IMR-90 (cell line): ENCODE measurements around the gene CIBAR2. TPM values are rescaled to one million over a fixed set of nuclear protein-coding genes. Genes with fewer than 3 reads are reported as not detected.
A peak's percentile ranks its signal among the peaks of the same experiment; 100 is the strongest.

Experiments
- ATAC-seq: fragments of 200-7000 bp; cut with Tn5 transposase; 2 replicates; pipeline ENCODE4 v1.9.1; 2020; ENCODE audit warnings: low read depth, mild to moderate bottlenecking, moderate library complexity
- BruUV-seq: library from RNA; stranded (reverse); fragments of 400-500 nt; replicated peaks from 2 replicates; lab custom pipeline; 2021; lab: Mats Ljungman, UMichigan
- CTCF ChIA-PET: fragments of 300-600 bp; formaldehyde crosslinking; extraction: SDS; loops from one replicate; lab custom pipeline; 2021; ENCODE audit warnings: antibody characterized with exemption; lab: Yijun Ruan, JAX
- POLR2A ChIA-PET: fragments of 300-600 bp; sonication (Branson Sonifier 250); formaldehyde crosslinking; loops from one replicate; lab custom pipeline; 2022; ENCODE audit warnings: antibody characterized with exemption; ENCODE audit not compliant: unreplicated experiment; lab: Charles Lee
- DNase-seq: peaks from one replicate; pipeline ENCODE4 v3.0.0; 2013
- H2AFZ ChIP-seq: replicated peaks from 2 replicates; pipeline ENCODE3; 2013; ENCODE audit warnings: low read length, mild to moderate bottlenecking; ENCODE audit not compliant: poor library complexity
- H2AK5ac ChIP-seq: 2 replicates; pipeline ENCODE4 v1.6.1; 2013; ENCODE audit warnings: low read depth, low read length, inconsistent platforms
- H2AK9ac ChIP-seq: replicated peaks from 2 replicates; pipeline ENCODE3; 2013; ENCODE audit warnings: mild to moderate bottlenecking, low read depth, low read length, moderate library complexity; ENCODE audit not compliant: poor library complexity
- H2BK120ac ChIP-seq: 2 replicates; pipeline ENCODE4 v1.6.1; 2013; ENCODE audit warnings: low read depth, low read length, inconsistent platforms
- H2BK15ac ChIP-seq: 3 replicates; pipeline ENCODE4 v1.6.1; 2013; ENCODE audit warnings: low read depth, low read length, inconsistent platforms
- H2BK20ac ChIP-seq: 2 replicates; pipeline ENCODE4 v1.6.1; 2013; ENCODE audit warnings: low read depth, mild to moderate bottlenecking, inconsistent platforms, low read length, moderate library complexity
- H2BK5ac ChIP-seq: 2 replicates; pipeline ENCODE4 v1.6.1; 2013; ENCODE audit warnings: mild to moderate bottlenecking, low read depth, low read length, inconsistent platforms; ENCODE audit not compliant: poor library complexity, severe bottlenecking
- H3K14ac ChIP-seq: replicated peaks from 2 replicates; pipeline ENCODE4 v1.6.1; 2013; ENCODE audit warnings: low read depth, low read length, inconsistent platforms
- H3K18ac ChIP-seq: 2 replicates; pipeline ENCODE4 v1.6.1; 2013; ENCODE audit warnings: low read depth, low read length, control low read depth
- H3K23ac ChIP-seq: 2 replicates; pipeline ENCODE4 v1.6.1; 2013; ENCODE audit warnings: low read depth, low read length, inconsistent platforms
- H3K27ac ChIP-seq: 2 replicates; pipeline ENCODE4 v1.5.1; 2013; ENCODE audit warnings: mild to moderate bottlenecking, control low read depth, low read length; ENCODE audit not compliant: insufficient read depth
- H3K27me3 ChIP-seq: 2 replicates; pipeline ENCODE4 v1.6.1; 2013; ENCODE audit warnings: low read length; ENCODE audit not compliant: control insufficient read depth, insufficient read depth
- H3K36me3 ChIP-seq: 2 replicates; pipeline ENCODE4 v1.6.1; 2013; ENCODE audit warnings: low read length, mixed read lengths; ENCODE audit not compliant: control insufficient read depth, insufficient read depth
- H3K4ac ChIP-seq: 2 replicates; pipeline ENCODE4 v1.6.1; 2013; ENCODE audit warnings: low read depth, low read length, inconsistent platforms
- H3K4me1 ChIP-seq: 2 replicates; pipeline ENCODE4 v1.6.1; 2013; ENCODE audit warnings: low read length, mixed read lengths; ENCODE audit not compliant: control insufficient read depth, insufficient read depth
- H3K4me2 ChIP-seq: 2 replicates; pipeline ENCODE4 v1.6.1; 2013; ENCODE audit warnings: low read depth, mild to moderate bottlenecking, control low read depth, low read length, moderate library complexity
- H3K4me3 ChIP-seq: 2 replicates; pipeline ENCODE4 v1.5.1; 2013; ENCODE audit warnings: low read depth, mild to moderate bottlenecking, control low read depth, low read length, moderate library complexity; ENCODE audit not compliant: insufficient read depth
- H3K56ac ChIP-seq: 2 replicates; pipeline ENCODE4 v1.6.1; 2013; ENCODE audit warnings: low read length, inconsistent platforms; ENCODE audit not compliant: insufficient read depth; ENCODE audit errors: extremely low read depth
- H3K79me1 ChIP-seq, 2 experiments: 2 replicates each; pipeline ENCODE4 v1.6.1; 2013; ENCODE audit warnings: low read length in 2 of 2, inconsistent platforms in 1 of 2, low read depth in 1 of 2
- H3K9ac ChIP-seq: 2 replicates; pipeline ENCODE4 v1.6.1; 2013; ENCODE audit warnings: low read depth, low read length, control low read depth
- H3K9me1 ChIP-seq: 2 replicates; pipeline ENCODE4 v1.6.1; 2013; ENCODE audit warnings: low read length, inconsistent platforms; ENCODE audit not compliant: insufficient read depth
- H3K9me3 ChIP-seq: 2 replicates; pipeline ENCODE4 v1.6.1; 2013; ENCODE audit warnings: low read length; ENCODE audit not compliant: control insufficient read depth, insufficient read depth
- H4K20me1 ChIP-seq: 2 replicates; pipeline ENCODE4 v1.6.1; 2013; ENCODE audit warnings: low read length, inconsistent platforms; ENCODE audit not compliant: insufficient read depth
- H4K5ac ChIP-seq: 2 replicates; pipeline ENCODE4 v1.6.1; 2013; ENCODE audit warnings: mild to moderate bottlenecking, low read depth, low read length, control low read depth
- H4K8ac ChIP-seq, 2 experiments: 2 replicates each; pipeline ENCODE4 v1.6.1; 2013; ENCODE audit warnings: low read depth in 2 of 2, low read length in 2 of 2, control low read depth in 1 of 2, inconsistent platforms in 1 of 2
- H4K91ac ChIP-seq: 2 replicates; pipeline ENCODE4 v1.6.1; 2013; ENCODE audit warnings: low read depth, low read length, inconsistent platforms; ENCODE audit not compliant: insufficient read depth
- BHLHE40 ChIP-seq: fragments of 150-350 bp; IDR thresholded peaks from 2 replicates; pipeline ENCODE4 v1.6.1; 2016; ENCODE audit warnings: mild to moderate bottlenecking, low read depth, low read length
- CHD1 ChIP-seq: IDR thresholded peaks from 2 replicates; pipeline ENCODE4 v1.6.1; 2012; ENCODE audit warnings: low read depth, low read length, improper control_type of control experiment
- ELK1 ChIP-seq: fragments of 150-350 bp; IDR thresholded peaks from 2 replicates; pipeline ENCODE4 v1.6.1; 2016; ENCODE audit warnings: low read depth, mild to moderate bottlenecking, low read length, moderate library complexity, borderline replicate concordance
- FOS ChIP-seq: fragments of 150-350 bp; IDR thresholded peaks from 2 replicates; pipeline ENCODE4 v1.6.1; 2016; ENCODE audit warnings: low read depth, low read length
- MAZ ChIP-seq: IDR thresholded peaks from 2 replicates; pipeline ENCODE4 v1.6.1; 2012; ENCODE audit warnings: low read depth, mild to moderate bottlenecking, low read length, improper control_type of control experiment, moderate library complexity, borderline replicate concordance
- NFE2L2 ChIP-seq: fragments of 150-350 bp; IDR thresholded peaks from 2 replicates; pipeline ENCODE4 v1.6.1; 2016; ENCODE audit warnings: low read depth, mild to moderate bottlenecking, low read length
- POLR2A ChIP-seq: IDR thresholded peaks from 2 replicates; pipeline ENCODE4 v1.6.1; 2012; ENCODE audit warnings: mild to moderate bottlenecking, low read depth, low read length
- RCOR1 ChIP-seq: IDR thresholded peaks from 2 replicates; pipeline ENCODE4 v1.6.1; 2012; ENCODE audit warnings: mild to moderate bottlenecking, low read length, improper control_type of control experiment; ENCODE audit not compliant: insufficient replicate concordance
- RFX5 ChIP-seq: IDR thresholded peaks from 2 replicates; pipeline ENCODE4 v1.8.0; 2012; ENCODE audit warnings: low read depth, mild to moderate bottlenecking, low read length, moderate library complexity
- SMC3 ChIP-seq: fragments of 150-350 bp; IDR thresholded peaks from 2 replicates; pipeline ENCODE4 v1.6.1; 2016; ENCODE audit warnings: low read depth, mild to moderate bottlenecking, antibody characterized with exemption, low read length, moderate library complexity
- WGBS, 2 experiments: methylation state at CpG; one replicate each; pipeline versions ENCODE4 v1.1.5 to v1.1.7; 2013; ENCODE audit warnings: missing lambda C conversion rate in 2 of 2; ENCODE audit not compliant: insufficient read length in 1 of 2; ENCODE audit errors: extremely low coverage in 2 of 2; 5-methylcytosine and 5-hydroxymethylcytosine counted together
- dilution Hi-C: fragments of 300-500 bp; cut with HindIII; formaldehyde crosslinking; loops from one replicate; pipeline ENCODE4 v1.14.3; 2018; ENCODE audit warnings: low sequenced_read_pairs; ENCODE audit not compliant: unreplicated experiment
- in situ Hi-C: fragments of 300-500 bp; cut with MboI; formaldehyde crosslinking; loops from 3 replicates; pipeline ENCODE4 v1.14.3; 2019; ENCODE audit warnings: low sequenced_read_pairs, inconsistent platforms, mixed read lengths
- intact Hi-C: fragments of 100-400 bp; cut with micrococcal nuclease; formaldehyde crosslinking; loops from 2 replicates; pipeline ENCODE4 v1.10.0; 2022
- polyA plus RNA-seq, 3 experiments: library from polyadenylated mRNA; depleted of rRNA; stranded (reverse); fragments of >200 nt; gene quantifications; 2 replicates each; pipeline ENCODE4 v1.2.3, GENCODE V29; 2012; ENCODE audit warnings: low replicate concordance in 1 of 3
- total RNA-seq: library from RNA; depleted of rRNA; stranded (reverse); fragments of >200 nt; gene quantifications from 2 replicates; pipeline ENCODE4 v1.2.3, GENCODE V29; 2012
- TF ChIP-seq, protein P1 (sequence below): fragments of 150-350 bp; IDR thresholded peaks from 2 replicates; pipeline ENCODE4 v1.6.1; 2017; ENCODE audit warnings: mild to moderate bottlenecking, antibody characterized with exemption, low read length, low read depth
- TF ChIP-seq, protein P2 (sequence below): conservative IDR thresholded peaks from 2 replicates; pipeline ENCODE4 v1.5.1; 2012; ENCODE audit warnings: mild to moderate bottlenecking, low read depth, low read length, improper control_type of control experiment

Gene CIBAR2
- total and polyA plus RNA-seq, 2 of the 4 experiments (the other 2 are of a cell fraction) = 0.18 to 0.24 TPM

- no peak overlapping the region for H4K5ac ChIP-seq
- in situ Hi-C loops (no loop called here), intact Hi-C loops (no loop called here), dilution Hi-C loops (no loop called here)
- no peak overlapping the region for H3K14ac ChIP-seq
- WGBS, 2 experiments = 91% methylated on average over 7 of the region's 7 CpGs; no CpG with 5 or more reads in 1 of the 2 experiments
- no peak overlapping the region for H3K4me2 ChIP-seq
- H2AK5ac ChIP-seq = no peak overlapping the region
- no peak overlapping the region for H3K4me3 ChIP-seq
- H3K9me1 ChIP-seq = peaks cover 3% of the 10 kb centered on the region; the same call in 1 of the 2 replicates
- no peaks in the 10 kb centered on the region for H3K9me3 ChIP-seq
- no peak overlapping the region for H3K9ac ChIP-seq
- ChIA-PET CTCF (no interaction called here), POLR2A (no interaction called here)
- H2BK15ac ChIP-seq = no peak overlapping the region
- H3K56ac ChIP-seq = no peak overlapping the region
- TF ChIP-seq, protein P1, sequence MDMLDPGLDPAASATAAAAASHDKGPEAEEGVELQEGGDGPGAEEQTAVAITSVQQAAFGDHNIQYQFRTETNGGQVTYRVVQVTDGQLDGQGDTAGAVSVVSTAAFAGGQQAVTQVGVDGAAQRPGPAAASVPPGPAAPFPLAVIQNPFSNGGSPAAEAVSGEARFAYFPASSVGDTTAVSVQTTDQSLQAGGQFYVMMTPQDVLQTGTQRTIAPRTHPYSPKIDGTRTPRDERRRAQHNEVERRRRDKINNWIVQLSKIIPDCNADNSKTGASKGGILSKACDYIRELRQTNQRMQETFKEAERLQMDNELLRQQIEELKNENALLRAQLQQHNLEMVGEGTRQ = no peak
- no peak for TF ChIP-seq SMC3
- no peak for TF ChIP-seq BHLHE40
- TF ChIP-seq ELK1 = no peak
- no peak for TF ChIP-seq CHD1
- TF ChIP-seq POLR2A = no peak
- TF ChIP-seq RCOR1 = no peak
- TF ChIP-seq MAZ = no peak
- no peak for TF ChIP-seq FOS
- TF ChIP-seq NFE2L2 = no peak
- TF ChIP-seq, protein P2, sequence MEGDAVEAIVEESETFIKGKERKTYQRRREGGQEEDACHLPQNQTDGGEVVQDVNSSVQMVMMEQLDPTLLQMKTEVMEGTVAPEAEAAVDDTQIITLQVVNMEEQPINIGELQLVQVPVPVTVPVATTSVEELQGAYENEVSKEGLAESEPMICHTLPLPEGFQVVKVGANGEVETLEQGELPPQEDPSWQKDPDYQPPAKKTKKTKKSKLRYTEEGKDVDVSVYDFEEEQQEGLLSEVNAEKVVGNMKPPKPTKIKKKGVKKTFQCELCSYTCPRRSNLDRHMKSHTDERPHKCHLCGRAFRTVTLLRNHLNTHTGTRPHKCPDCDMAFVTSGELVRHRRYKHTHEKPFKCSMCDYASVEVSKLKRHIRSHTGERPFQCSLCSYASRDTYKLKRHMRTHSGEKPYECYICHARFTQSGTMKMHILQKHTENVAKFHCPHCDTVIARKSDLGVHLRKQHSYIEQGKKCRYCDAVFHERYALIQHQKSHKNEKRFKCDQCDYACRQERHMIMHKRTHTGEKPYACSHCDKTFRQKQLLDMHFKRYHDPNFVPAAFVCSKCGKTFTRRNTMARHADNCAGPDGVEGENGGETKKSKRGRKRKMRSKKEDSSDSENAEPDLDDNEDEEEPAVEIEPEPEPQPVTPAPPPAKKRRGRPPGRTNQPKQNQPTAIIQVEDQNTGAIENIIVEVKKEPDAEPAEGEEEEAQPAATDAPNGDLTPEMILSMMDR = no peak
- TF ChIP-seq RFX5 = no peak
- H3K27me3 ChIP-seq = no peaks in the 10 kb centered on the region; the same call in 1 of the 2 replicates
- peak overlapping the region; percentile 27 for H2BK5ac ChIP-seq
- no peak overlapping the region for H2BK20ac ChIP-seq
- no TSS peak for BruUV-seq
- H4K8ac ChIP-seq = no peak overlapping the region
- H3K27ac ChIP-seq = no peak overlapping the region
- H3K36me3 ChIP-seq = no peaks in the 10 kb centered on the region
- no peak overlapping the region for H4K91ac ChIP-seq
- H4K20me1 ChIP-seq = no peaks in the 10 kb centered on the region
- no peaks in the 10 kb centered on the region for H3K79me1 ChIP-seq
- ATAC-seq (no peak), DNase-seq (no peak)
- H2AFZ ChIP-seq = no peak overlapping the region
- no peak overlapping the region for H3K4ac ChIP-seq
- H3K4me1 ChIP-seq = peaks cover 18% of the 10 kb centered on the region
- H3K18ac ChIP-seq = no peak overlapping the region
- no peak overlapping the region for H2BK120ac ChIP-seq
- H2AK9ac ChIP-seq = no peak overlapping the region
- H3K23ac ChIP-seq = no peak overlapping the region
Observed at GRCh38 chr16:85156440-85156839, 44.2 kb upstream of the CIBAR2 start.
